CD4-positive, alpha-beta T cell treated with Interleukin-17A for 1 hour (primary cell): Measurements from ENCODE around the gene ZMYND8.
"Not testable (repeated sequence)": the region's sequence is repeated elsewhere in the genome, so short reads cannot be mapped to it uniquely, and the experiment has no call there.

Experiments used
- DNase-seq: peaks from one replicate; pipeline ENCODE4 v3.0.0-alpha.2; 2020

Gene ZMYND8

GRCh38 chr20:47201074-47201730 is 155.3 kb downstream of the ZMYND8 start:
- no peak for DNase-seq

GRCh38 chr20:47198996-47199552 is 157.4 kb downstream of the ZMYND8 start:
- DNase-seq = no peak

- DNase-seq = no peak
Observed at GRCh38 chr20:47198254-47198671, 158.2 kb downstream of the ZMYND8 start.

- peak; percentile 66 for DNase-seq
Observed at GRCh38 chr20:47196091-47197081, 160.1 kb downstream of the ZMYND8 start.

- DNase-seq = no peak
Observed at GRCh38 chr20:47195573-47195972, 160.9 kb downstream of the ZMYND8 start.

- no peak for DNase-seq
Observed at GRCh38 chr20:47191956-47192355, 164.5 kb downstream of the ZMYND8 start.

- no peak for DNase-seq
Observed at GRCh38 chr20:47191074-47191673, 165.3 kb downstream of the ZMYND8 start.

GRCh38 chr20:47189060-47189459 is 167.4 kb downstream of the ZMYND8 start:
- DNase-seq = no peak

- DNase-seq = no peak
Observed at GRCh38 chr20:47188540-47188939, 168.0 kb downstream of the ZMYND8 start.

- peak; percentile 31 for DNase-seq
Observed at GRCh38 chr20:47187450-47188195, 168.9 kb downstream of the ZMYND8 start.

- no peak for DNase-seq
Observed at GRCh38 chr20:47183367-47183766, 173.1 kb downstream of the ZMYND8 start.

- DNase-seq = no peak
Observed at GRCh38 chr20:47181056-47181862, 175.2 kb downstream of the ZMYND8 start.

- DNase-seq = no peak
Observed at GRCh38 chr20:47179267-47179666, 177.2 kb downstream of the ZMYND8 start.

- no peak for DNase-seq
Observed at GRCh38 chr20:47178851-47179250, 177.6 kb downstream of the ZMYND8 start.

GRCh38 chr20:47178277-47178676 is 178.2 kb downstream of the ZMYND8 start:
- no peak for DNase-seq

- DNase-seq = not testable (repeated sequence)
Observed at GRCh38 chr20:47176217-47176616, 180.3 kb downstream of the ZMYND8 start.

GRCh38 chr20:47175493-47175892 is 181.0 kb downstream of the ZMYND8 start:
- no peak for DNase-seq

GRCh38 chr20:47174456-47175243 is 181.8 kb downstream of the ZMYND8 start:
- DNase-seq = no peak

GRCh38 chr20:47173596-47174216 is 182.8 kb downstream of the ZMYND8 start:
- DNase-seq = no peak

- no peak for DNase-seq
Observed at GRCh38 chr20:47172579-47172978, 183.9 kb downstream of the ZMYND8 start.
